ENCODE data around the gene ITGAX. TPM values are rescaled to one million over a fixed set of nuclear protein-coding genes. Genes with fewer than 3 reads are reported as not detected.

The ITGAX gene
- total and polyA plus RNA-seq, 2 of the 8 experiments (the other 6 are each of a cell fraction or from before 2014, with no cell fraction given), result 0.30 TPM; not detected in 1

- Histone ChIP-seq H4K20me1 (replicated peaks in 1 of 2; ENCODE audit: control insufficient read depth in 1 of 2, insufficient read depth in 2 of 2, low read length in 2 of 2) (peaks cover 0 to 1% of the 10 kb centered on the region in 2 experiments), H3K23ac (ENCODE audit: insufficient read length) (no peak overlapping the region), H4K5ac (ENCODE audit: insufficient read length, low read depth, low read length) (no peak overlapping the region), H2AK5ac (ENCODE audit: low read depth, low read length) (no peak overlapping the region), H3K4me3 (ENCODE audit: extremely low read depth in 1 of 4, insufficient read depth in 2 of 4, low read depth in 3 of 4, low read length in 4 of 4) (no peak overlapping the region), H3K14ac (ENCODE audit: insufficient read length) (no peak overlapping the region), H3K23me2 (ENCODE audit: low read depth, low read length) (no peaks in the 10 kb centered on the region), H3K18ac (ENCODE audit: extremely low read depth, low read length) (no peak overlapping the region), H3K79me2 (ENCODE audit: control insufficient read depth in 1 of 2, insufficient read depth in 2 of 2, low read length in 2 of 2) (no peaks in the 10 kb centered on the region), H3K4me1 (replicated peaks in 1 of 4; ENCODE audit: control insufficient read depth in 3 of 4, insufficient read depth in 4 of 4, low read length in 3 of 4) (peaks cover 0 to 1% (median 0%) of the 10 kb centered on the region in 4 experiments; a peak in 2 of 7 replicates), H3K4ac (replicated peaks; ENCODE audit: insufficient read length, low read depth, low read length) (no peak overlapping the region), H3K56ac (replicated peaks; ENCODE audit: insufficient read length, low read depth, low read length) (no peak overlapping the region), H3K36me3 (ENCODE audit: control insufficient read depth in 2 of 4, insufficient read depth in 4 of 4, low read length in 3 of 4) (no peaks in the 10 kb centered on the region), H2BK120ac (replicated peaks; ENCODE audit: low read depth, low read length) (no peak overlapping the region), H3K27ac (ENCODE audit: low read depth, low read length) (no peak overlapping the region), H2BK15ac (ENCODE audit: low read length) (no peak overlapping the region), H4K91ac (replicated peaks; ENCODE audit: insufficient read length, low read length) (no peak overlapping the region), H4K8ac (ENCODE audit: extremely low read depth, insufficient read depth, low read length) (no peak overlapping the region), H2AFZ (ENCODE audit: low read length) (no peak overlapping the region), H2BK12ac (ENCODE audit: low read depth, low read length) (no peak overlapping the region), H3K9me3 (ENCODE audit: insufficient read depth in 2 of 2, low read depth in 1 of 2, low read length in 1 of 2) (peaks cover 0 to 4% of the 10 kb centered on the region in 2 experiments; a peak in 1 of 4 replicates), H2BK5ac (ENCODE audit: low read depth, low read length) (no peak overlapping the region), H3K79me1 (ENCODE audit: low read depth, low read length) (no peaks in the 10 kb centered on the region), H3K27me3 (replicated peaks in 1 of 4; ENCODE audit: control insufficient read depth in 3 of 4, extremely low read depth in 1 of 4, insufficient read depth in 3 of 4, low read length in 3 of 4) (no peaks in the 10 kb centered on the region), H3K9ac (replicated peaks in 1 of 4; ENCODE audit: extremely low read depth in 1 of 4, low read depth in 3 of 4, low read length in 3 of 4) (no peak overlapping the region), H3K4me2 (ENCODE audit: insufficient read depth in 1 of 2, low read depth in 2 of 2, low read length in 2 of 2) (no peak overlapping the region), H2BK20ac (ENCODE audit: low read length) (no peak overlapping the region)
- 94% methylated on average over 4 of the region's 4 CpGs; no CpG with 5 or more reads in 1 of the 2 experiments for WGBS, 2 experiments (ENCODE audit: extremely low coverage in 1 of 2, insufficient coverage in 1 of 2, insufficient read length in 1 of 2, insufficient replicate concordance in 2 of 2, low coverage in 1 of 2, low lambda C conversion rate in 2 of 2, missing lambda C conversion rate in 1 of 2)
- POLR2A ChIA-PET (ENCODE audit: partially characterized antibody), result interaction anchor here (1.0 to 1.2 kb wide), 2 partner anchors 183 to 206 kb away, joined by 3 read pairs; partner anchors contain the start of gene PYCARD
- FAIRE-seq (no peak), DNase-seq (ENCODE audit: low read depth in 1 of 2, low spot score in 2 of 2) (no peak)
- CTCF ChIA-PET (ENCODE audit: partially characterized antibody), result interaction anchor here (0.9 to 2.1 kb wide), 8 partner anchors 13 to 170 kb away, joined by 3 to 6 read pairs (median 4); no protein-coding TSS in a partner anchor
- no peak for TF ChIP-seq RXRA (IDR thresholded peaks at IDR 0.05; ENCODE audit: insufficient read depth, low read depth, low read length)
- TF ChIP-seq SAP30 (IDR thresholded peaks at IDR 0.05; ENCODE audit: insufficient read depth, insufficient replicate concordance, low read length), result no peak
- TF ChIP-seq YY1 (IDR thresholded peaks at IDR 0.05; ENCODE audit: low read depth, low read length), result no peak
Measured at GRCh38 chr16:31385680-31386079, 30.7 kb downstream of the ITGAX start.

Data from H1 (cell line).